Ovary (tissue), 9 donors: ENCODE measurements around the gene PRKG1. TPM values are rescaled to one million over a fixed set of nuclear protein-coding genes. Genes with fewer than 3 reads are reported as not detected.

ENCODE experiments used
- DNase-seq, 5 donors: peaks; one replicate each; pipeline ENCODE4 v3.0.0-alpha.2; 2019 to 2020
- H3K27ac ChIP-seq, 2 donors: fragments of 200-600 bp; one replicate each; pipeline versions ENCODE4 v1.5.1 to v1.8.0; 2019 to 2022
- H3K27me3 ChIP-seq: fragments of 200-600 bp; one replicate; pipeline ENCODE4 v1.8.0; 2022
- H3K36me3 ChIP-seq: fragments of 200-600 bp; sonication (generic); one replicate; pipeline ENCODE4 v1.5.1; 2019
- H3K4me1 ChIP-seq: one replicate; pipeline ENCODE4 v1.8.1; 2013; ENCODE audit warnings: mild to moderate bottlenecking, moderate library complexity; ENCODE audit not compliant: insufficient read depth
- H3K4me3 ChIP-seq: fragments of 200-600 bp; sonication (generic); one replicate; pipeline ENCODE4 v1.5.1; 2017
- H3K9me3 ChIP-seq, 2 donors: fragments of 200-600 bp in 1 of 2; sonication (generic) in 1 of 2; one replicate each; pipeline versions ENCODE4 v1.5.1 to v1.8.1; 2013 to 2019; ENCODE audit warnings: mild to moderate bottlenecking in 1 of 2, moderate library complexity in 1 of 2
- CTCF ChIP-seq, 3 donors: fragments of 450-650 bp in 2 of 3; fragments of 200-600 bp in 1 of 3; IDR thresholded peaks; one replicate each; pipeline versions ENCODE4 v1.5.1 to v1.8.0; 2016 to 2022; ENCODE audit warnings: antibody characterized with exemption in 3 of 3, mild to moderate bottlenecking in 1 of 3
- EP300 ChIP-seq: sonication (generic); formaldehyde crosslinking; IDR thresholded peaks from one replicate; pipeline ENCODE4 v1.6.1; 2017; ENCODE audit warnings: antibody characterized with exemption
- POLR2A ChIP-seq: fragments of 450-650 bp; IDR thresholded peaks from one replicate; pipeline ENCODE4 v1.6.1; 2017; ENCODE audit warnings: antibody characterized with exemption, mild to moderate bottlenecking, moderate library complexity
- WGBS, 3 donors: extraction: QIAGEN DNeasy Blood & Tissue Kit in 1 of 3; methylation state at CpG; one replicate each; pipeline versions ENCODE4 v1.1.5 to v1.1.7; 2013 to 2017; 5-methylcytosine and 5-hydroxymethylcytosine counted together
- intact Hi-C, 4 donors: fragments of 100-400 bp; cut with DNase I; formaldehyde crosslinking; loops; one replicate each; pipeline versions ENCODE4 v1.11.0 to v1.15.1; 2022 to 2023
- polyA plus RNA-seq, 2 donors: library from polyadenylated mRNA; stranded (reverse); fragments of 200-250 nt in 1 of 2; fragments of 350-450 nt in 1 of 2; fragmentation: Illumina TruSeq in 1 of 2; extraction: RNeasy Lipid Tissue Mini Kit (QIAGEN cat#74804) in 1 of 2; gene quantifications; one replicate each; pipeline ENCODE4 v1.2.3, GENCODE V29; 2013 to 2014
- total RNA-seq, 7 donors: library from RNA; depleted of rRNA in 2 of 7; stranded (reverse); fragments of >200 nt in 2 of 7; fragmentation: NEBNext Ultra II Directional in 3 of 7; extraction: Animal tissue kit (Norgen Biotek cat#: 25700) in 3 of 7; gene quantifications; one replicate each; pipeline versions ENCODE4 v1.1.0 to v1.2.4, GENCODE V29; 2016 to 2023
- donor health status: DM: no; HTN: no; CAD: no; lungs with moderate emphysema.
- donor health status: DM: no; HTN: no; CAD: no.
- donor health status: Bipolar disorder and iron deficiency.
- donor health status: DM: yes; HTN: yes; CAD: no.
- donor health status: DM: no; HTN: no; CAD: no.
- donor health status: DM: yes; HTN: yes; CAD: no.

Gene PRKG1
- total and polyA plus RNA-seq, 9 donors, result 2.8 to 21.1 (median 15.7) TPM

- intact Hi-C loops, result no loop called here
- DNase-seq, result no peak
- H3K27ac ChIP-seq, result no peak overlapping the region
These were observed 882.5 kb downstream of the PRKG1 start for GRCh38 chr10:51956822-51957221.

GRCh38 chr10:51960494-51960895, 886.2 kb downstream of the PRKG1 start:
- H3K27ac ChIP-seq, result no peak overlapping the region
- no peaks in the 10 kb centered on the region for H3K36me3 ChIP-seq
- intact Hi-C loops, result loop anchor here in 1 of 4 donors (5.0 kb wide), 1 partner anchor 893 kb away; no protein-coding TSS in a partner anchor

More at GRCh38 chr10:51956822-51957221, 882.5 kb downstream of the PRKG1 start:
- no peak for TF ChIP-seq EP300
- TF ChIP-seq CTCF (IDR thresholded peaks at IDR 0.05), result no peak
- no peak for TF ChIP-seq POLR2A
- no peaks in the 10 kb centered on the region for H3K9me3 ChIP-seq
- H3K4me1 ChIP-seq, result no peaks in the 10 kb centered on the region
- no peaks in the 10 kb centered on the region for H3K27me3 ChIP-seq
- no peak overlapping the region for H3K4me3 ChIP-seq
- H3K36me3 ChIP-seq, result no peaks in the 10 kb centered on the region

GRCh38 chr10:51961401-51961800, 887.1 kb downstream of the PRKG1 start:
- intact Hi-C loops, result loop anchor here in 1 of 4 donors (5.0 kb wide), 1 partner anchor 894 kb away; no protein-coding TSS in a partner anchor
- no peaks in the 10 kb centered on the region for H3K36me3 ChIP-seq
- no peak overlapping the region for H3K27ac ChIP-seq
- no peaks in the 10 kb centered on the region for H3K27me3 ChIP-seq
- no peak overlapping the region for H3K4me3 ChIP-seq
- WGBS, 3 donors, result 76 to 90% (median 88%) methylated on average over 3 of the region's 3 CpGs
- no peak for DNase-seq
- TF ChIP-seq EP300 (no peak), POLR2A (no peak), CTCF (IDR thresholded peaks at IDR 0.05) (no peak)
- H3K4me1 ChIP-seq, result no peaks in the 10 kb centered on the region
- H3K9me3 ChIP-seq, result no peaks in the 10 kb centered on the region

More at GRCh38 chr10:51960494-51960895, 886.2 kb downstream of the PRKG1 start:
- Histone ChIP-seq H3K4me3 (no peak overlapping the region), H3K27me3 (no peaks in the 10 kb centered on the region), H3K4me1 (no peaks in the 10 kb centered on the region), H3K9me3 (no peaks in the 10 kb centered on the region)
- WGBS, 3 donors, result 7 to 15% (median 9%) methylated on average over 8 of the region's 8 CpGs
- no peak for TF ChIP-seq POLR2A
- no peak for TF ChIP-seq EP300
- peak in 2 of 3 donors; percentile 38 to 54 for TF ChIP-seq CTCF (IDR thresholded peaks at IDR 0.05)
- no peak for DNase-seq

GRCh38 chr10:51964630-51965029, 890.3 kb downstream of the PRKG1 start:
- Histone ChIP-seq H3K4me3 (no peak overlapping the region), H3K27ac (no peak overlapping the region), H3K4me1 (no peaks in the 10 kb centered on the region), H3K36me3 (no peaks in the 10 kb centered on the region), H3K9me3 (no peaks in the 10 kb centered on the region), H3K27me3 (no peaks in the 10 kb centered on the region)
- 48 to 58% (median 50%) methylated on average over 2 of the region's 2 CpGs for WGBS, 3 donors
- TF ChIP-seq CTCF (IDR thresholded peaks at IDR 0.05), result no peak
- TF ChIP-seq EP300, result no peak
- TF ChIP-seq POLR2A, result no peak
- no peak for DNase-seq
- intact Hi-C loops, result loop anchor here in 1 of 4 donors (5.0 kb wide), 1 partner anchor 897 kb away; no protein-coding TSS in a partner anchor
